Keratinocyte (primary cell): ENCODE measurements around the gene ADGRF3. TPM values are rescaled to one million over a fixed set of nuclear protein-coding genes. Genes with fewer than 3 reads are reported as not detected.
"Not testable (repeated sequence)": the region's sequence is repeated elsewhere in the genome, so short reads cannot be mapped to it uniquely, and the experiment has no call there.

ENCODE experiments used
- DNase-seq: peaks from one replicate; pipeline ENCODE4 v3.0.0-alpha.2; 2011; ENCODE audit warnings: low read depth, missing footprints, low spot score
- FAIRE-seq: peaks from 2 replicates; lab custom pipeline; 2011; peaks lifted over from hg19 to GRCh38; lab: Jason Lieb, UNC
- H2AFZ ChIP-seq: 2 replicates; pipeline ENCODE4 v1.6.0; 2012; ENCODE audit warnings: low read length, control low read depth, inconsistent platforms; ENCODE audit not compliant: control insufficient read depth
- H3K27ac ChIP-seq: 2 replicates; pipeline ENCODE4 v1.5.1; 2011; ENCODE audit warnings: low read length; ENCODE audit not compliant: control insufficient read depth, insufficient read depth
- H3K27me3 ChIP-seq: 3 replicates; pipeline ENCODE4 v1.6.0; 2011; ENCODE audit warnings: low read length; ENCODE audit not compliant: control insufficient read depth, insufficient read depth; ENCODE audit errors: extremely low read depth
- H3K36me3 ChIP-seq, 2 experiments: 2 replicates in 1 of 2; 3 replicates in 1 of 2; pipeline ENCODE4 v1.5.1; 2011; ENCODE audit warnings: low read length in 2 of 2, mild to moderate bottlenecking in 1 of 2; ENCODE audit not compliant: control insufficient read depth in 2 of 2, insufficient read depth in 2 of 2; ENCODE audit errors: extremely low read depth in 1 of 2
- H3K4me1 ChIP-seq: 3 replicates; pipeline ENCODE4 v1.5.1; 2011; ENCODE audit warnings: low read length; ENCODE audit not compliant: control insufficient read depth, insufficient read depth; ENCODE audit errors: extremely low read depth
- H3K4me2 ChIP-seq: 3 replicates; pipeline ENCODE4 v1.6.0; 2011; ENCODE audit warnings: low read depth, low read length; ENCODE audit not compliant: control insufficient read depth, insufficient read depth; ENCODE audit errors: extremely low read depth
- H3K4me3 ChIP-seq, 3 experiments: fragments of 200-600 bp in 1 of 3; sonication (generic) in 1 of 3; 2 replicates in 2 of 3; 3 replicates in 1 of 3; pipeline ENCODE4 v1.5.1; 2011 to 2016; ENCODE audit warnings: low read length in 3 of 3, mild to moderate bottlenecking in 3 of 3, control low read depth in 2 of 3, inconsistent platforms in 1 of 3, low read depth in 1 of 3, mixed read lengths in 1 of 3, mixed run types in 1 of 3, moderate library complexity in 1 of 3; ENCODE audit not compliant: control insufficient read depth in 2 of 3, insufficient read depth in 2 of 3; ENCODE audit errors: extremely low read depth in 1 of 3
- H3K79me2 ChIP-seq: 2 replicates; pipeline ENCODE4 v1.6.0; 2012; ENCODE audit warnings: low read length; ENCODE audit not compliant: control insufficient read depth, insufficient read depth
- H3K9ac ChIP-seq: 3 replicates; pipeline ENCODE4 v1.6.0; 2011; ENCODE audit warnings: low read length; ENCODE audit not compliant: control insufficient read depth, insufficient read depth; ENCODE audit errors: extremely low read depth
- H3K9me1 ChIP-seq: 3 replicates; pipeline ENCODE4 v1.6.0; 2011; ENCODE audit warnings: low read length; ENCODE audit not compliant: control insufficient read depth, insufficient read depth; ENCODE audit errors: extremely low read depth
- H3K9me3 ChIP-seq: 2 replicates; pipeline ENCODE4 v1.5.1; 2012; ENCODE audit warnings: low read depth, low read length; ENCODE audit not compliant: control insufficient read depth
- H4K20me1 ChIP-seq: 3 replicates; pipeline ENCODE4 v1.6.0; 2011; ENCODE audit warnings: low read length; ENCODE audit not compliant: control insufficient read depth, insufficient read depth; ENCODE audit errors: extremely low read depth
- EZH2 ChIP-seq: IDR thresholded peaks from one replicate; pipeline ENCODE4 v1.6.1; 2012; ENCODE audit warnings: inconsistent platforms, mild to moderate bottlenecking, low read length, moderate library complexity
- dilution Hi-C: fragments of 300-500 bp; cut with MboI; formaldehyde crosslinking; loops from one replicate; pipeline ENCODE4 v1.7.0; 2020; ENCODE audit warnings: low sequenced_read_pairs; ENCODE audit not compliant: extremely low pct_ligation_motif_present
- polyA plus RNA-seq, 5 experiments: library from polyadenylated mRNA; depleted of rRNA in 3 of 5; stranded (reverse) in 3 of 5; stranded (forward) in 1 of 5; unstranded in 1 of 5; fragments of >200 nt; gene quantifications; 1 replicate in 1 of 5; 2 replicates in 3 of 5; 3 replicates in 1 of 5; pipeline versions ENCODE4 v1.2.1 to v1.2.3, GENCODE V29; 2011 to 2012; ENCODE audit warnings: missing spikeins in 2 of 5, low read depth in 1 of 5, low replicate concordance in 1 of 5
- TF ChIP-seq, protein P1 (sequence below), 3 experiments: IDR thresholded peaks in 1 of 3; conservative IDR thresholded peaks in 1 of 3; optimal IDR thresholded peaks in 1 of 3; 2 replicates in 2 of 3; 3 replicates in 1 of 3; pipeline versions ENCODE3 to v1.5.1; 2011; ENCODE audit warnings: low read length in 3 of 3, mild to moderate bottlenecking in 3 of 3, moderate library complexity in 2 of 3, control low read depth in 1 of 3, inconsistent platforms in 1 of 3; ENCODE audit not compliant: insufficient read depth in 2 of 3; ENCODE audit errors: extremely low read depth in 1 of 3

ADGRF3 gene
- polyA plus RNA-seq, 1 donor (not counting 4 experiments of a cell fraction or from before 2014, with no cell fraction given): 0.17 TPM

- peak overlapping the region; percentile 72 for H3K4me2 ChIP-seq
- dilution Hi-C loops: no loop called here
- H3K27me3 ChIP-seq: no peaks in the 10 kb centered on the region
- no peak for FAIRE-seq
- no peaks in the 10 kb centered on the region for H4K20me1 ChIP-seq
- no peaks in the 10 kb centered on the region for H3K79me2 ChIP-seq
- H2AFZ ChIP-seq: no peak overlapping the region
- peak overlapping the region; percentile 67 for H3K9ac ChIP-seq
- H3K9me1 ChIP-seq: no peaks in the 10 kb centered on the region
- H3K36me3 ChIP-seq: peaks cover 1 to 8% of the 10 kb centered on the region in 2 experiments
- no peak for DNase-seq
- peak overlapping the region in 1 of 3 experiments; percentile 30 for H3K4me3 ChIP-seq
- TF ChIP-seq, protein P1, sequence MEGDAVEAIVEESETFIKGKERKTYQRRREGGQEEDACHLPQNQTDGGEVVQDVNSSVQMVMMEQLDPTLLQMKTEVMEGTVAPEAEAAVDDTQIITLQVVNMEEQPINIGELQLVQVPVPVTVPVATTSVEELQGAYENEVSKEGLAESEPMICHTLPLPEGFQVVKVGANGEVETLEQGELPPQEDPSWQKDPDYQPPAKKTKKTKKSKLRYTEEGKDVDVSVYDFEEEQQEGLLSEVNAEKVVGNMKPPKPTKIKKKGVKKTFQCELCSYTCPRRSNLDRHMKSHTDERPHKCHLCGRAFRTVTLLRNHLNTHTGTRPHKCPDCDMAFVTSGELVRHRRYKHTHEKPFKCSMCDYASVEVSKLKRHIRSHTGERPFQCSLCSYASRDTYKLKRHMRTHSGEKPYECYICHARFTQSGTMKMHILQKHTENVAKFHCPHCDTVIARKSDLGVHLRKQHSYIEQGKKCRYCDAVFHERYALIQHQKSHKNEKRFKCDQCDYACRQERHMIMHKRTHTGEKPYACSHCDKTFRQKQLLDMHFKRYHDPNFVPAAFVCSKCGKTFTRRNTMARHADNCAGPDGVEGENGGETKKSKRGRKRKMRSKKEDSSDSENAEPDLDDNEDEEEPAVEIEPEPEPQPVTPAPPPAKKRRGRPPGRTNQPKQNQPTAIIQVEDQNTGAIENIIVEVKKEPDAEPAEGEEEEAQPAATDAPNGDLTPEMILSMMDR (optimal IDR thresholded peaks at IDR 0.05 in 1 of 3, IDR thresholded peaks at IDR 0.05 in 1 of 3, conservative IDR thresholded peaks at IDR 0.05 in 1 of 3; ENCODE audit: extremely low read depth in 1 of 3, insufficient read depth in 2 of 3, low read length in 3 of 3): no peak
- TF ChIP-seq EZH2: no peak
- peak overlapping the region; percentile 87 for H3K27ac ChIP-seq
- H3K9me3 ChIP-seq: no peaks in the 10 kb centered on the region
- peaks cover 40% of the 10 kb centered on the region for H3K4me1 ChIP-seq
Observed at GRCh38 chr2:26270373-26270772, 76.2 kb downstream of the ADGRF3 start.

DNA sequence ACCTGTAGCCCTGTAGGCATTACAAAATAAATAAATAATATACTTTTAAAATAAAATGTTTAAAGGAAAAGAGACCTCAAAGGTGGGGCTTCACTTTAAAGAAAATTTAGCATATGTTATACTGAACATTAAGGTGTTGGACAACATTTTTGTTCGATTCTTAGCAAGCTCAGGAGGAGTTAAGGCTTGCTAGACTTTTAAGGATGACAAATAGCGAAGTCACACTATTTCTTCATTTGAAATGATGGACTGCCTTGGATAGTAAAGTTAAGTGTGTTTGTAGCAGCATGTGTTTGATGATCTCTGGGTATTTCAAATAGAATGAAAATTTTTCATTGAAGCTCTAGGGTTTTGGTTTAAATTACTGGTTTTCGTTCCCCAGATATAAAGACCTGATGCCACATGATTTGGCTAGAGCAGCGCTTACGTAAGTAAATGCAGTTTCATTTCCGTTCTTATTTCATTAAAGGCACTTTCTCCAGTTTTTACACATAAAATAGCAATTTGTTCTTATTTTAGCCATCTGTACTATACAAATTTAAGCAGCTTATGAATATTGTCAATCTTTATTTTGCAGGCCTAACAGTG lies 76.9 kb downstream of the ADGRF3 start:
- peak overlapping the region; percentile 72 for H3K4me2 ChIP-seq
- DNase-seq (no peak), FAIRE-seq (no peak)
- peaks cover 33% of the 10 kb centered on the region for H3K4me1 ChIP-seq
- peak overlapping the region in 2 of 3 experiments; percentile 16 to 30 for H3K4me3 ChIP-seq
- peak overlapping the region; percentile 67 for H3K9ac ChIP-seq
- H3K27me3 ChIP-seq: no peaks in the 10 kb centered on the region
- TF ChIP-seq, protein P1 (optimal IDR thresholded peaks at IDR 0.05 in 1 of 3, IDR thresholded peaks at IDR 0.05 in 1 of 3, conservative IDR thresholded peaks at IDR 0.05 in 1 of 3; ENCODE audit: extremely low read depth in 1 of 3, insufficient read depth in 2 of 3, low read length in 3 of 3): no peak
- TF ChIP-seq EZH2: no peak
- peak overlapping the region; percentile 87 for H3K27ac ChIP-seq
- peaks cover 0 to 4% of the 10 kb centered on the region in 2 experiments for H3K36me3 ChIP-seq
- no peak overlapping the region for H2AFZ ChIP-seq
- no peaks in the 10 kb centered on the region for H3K9me1 ChIP-seq
- dilution Hi-C loops: no loop called here
- H3K79me2 ChIP-seq: no peaks in the 10 kb centered on the region
- H3K9me3 ChIP-seq: no peaks in the 10 kb centered on the region
- H4K20me1 ChIP-seq: no peaks in the 10 kb centered on the region

DNA sequence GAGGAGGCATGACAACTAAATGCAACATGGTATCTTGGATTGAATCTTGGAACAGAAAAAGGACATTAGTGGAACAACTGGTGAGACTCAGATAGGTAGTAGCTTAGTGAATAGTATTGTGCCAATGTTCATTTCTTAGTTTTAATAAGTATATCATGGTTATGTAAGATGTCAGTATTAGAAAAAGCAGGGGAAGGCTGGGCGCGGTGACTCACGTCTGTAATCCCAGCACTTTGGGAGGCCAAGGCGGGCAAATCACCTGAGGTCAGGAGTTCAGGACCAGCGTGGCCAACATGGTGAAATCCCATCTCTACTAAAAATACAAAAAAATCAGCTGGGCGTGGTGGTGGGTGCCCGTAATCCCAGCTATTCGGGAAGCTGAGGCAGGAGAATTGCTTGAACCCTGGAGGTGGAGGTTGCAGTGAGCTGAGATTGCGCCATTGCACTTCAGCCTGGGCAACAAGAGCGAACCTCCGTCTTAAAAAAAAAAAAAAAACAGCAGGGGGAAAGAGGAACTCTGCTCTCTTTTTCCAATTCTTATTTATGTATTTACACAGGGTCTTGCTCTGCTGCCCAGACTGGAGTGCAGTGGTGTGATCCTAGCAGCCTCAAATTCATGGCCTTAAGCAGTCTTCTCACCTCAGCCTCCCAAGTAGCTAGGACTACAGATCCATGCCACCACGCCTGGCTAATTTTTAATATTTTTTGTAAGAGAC lies 77.8 kb downstream of the ADGRF3 start:
- H3K27me3 ChIP-seq, H2AFZ ChIP-seq, FAIRE-seq, H3K9me1 ChIP-seq, H3K4me3 ChIP-seq, H3K9ac ChIP-seq, DNase-seq, H4K20me1 ChIP-seq, H3K9me3 ChIP-seq, dilution Hi-C loops, H3K79me2 ChIP-seq, H3K36me3 ChIP-seq: not testable (repeated sequence)
- peak overlapping the region; percentile 31 for H3K4me2 ChIP-seq
- peak overlapping the region; percentile 87 for H3K27ac ChIP-seq
- peaks cover 27% of the 10 kb centered on the region for H3K4me1 ChIP-seq
